K562 (cell line): ENCODE measurements around the gene SLC25A11. TPM values are rescaled to one million over a fixed set of nuclear protein-coding genes. Genes with fewer than 3 reads are reported as not detected.

Experiments used
- HNRNPL ChIP-seq: fragments of 200-400 bp; formaldehyde crosslinking; IDR thresholded peaks from 2 replicates; pipeline ENCODE4 v1.6.1; 2017; ENCODE audit warnings: low read depth, mild to moderate bottlenecking, low read length
- MED1 ChIP-seq: sonication (generic); formaldehyde crosslinking; IDR thresholded peaks from 2 replicates; pipeline ENCODE4 v1.8.1; 2023; ENCODE audit warnings: missing genetic modification reagents, borderline replicate concordance
- RBM34 ChIP-seq: fragments of 200-400 bp; formaldehyde crosslinking; IDR thresholded peaks from 2 replicates; pipeline ENCODE4 v1.6.1; 2018; ENCODE audit warnings: low read length, borderline replicate concordance; ENCODE audit not compliant: insufficient read depth
- RNF219 ChIP-seq: fragments of 250-450 bp; sonication (Bioruptor Pico); IDR thresholded peaks from 2 replicates; pipeline ENCODE4 v1.5.0; 2022; ENCODE audit warnings: mild to moderate bottlenecking
- TAF9B ChIP-seq: fragments of 450-650 bp; IDR thresholded peaks from 2 replicates; pipeline ENCODE4 v1.6.1; 2018; ENCODE audit warnings: mild to moderate bottlenecking; ENCODE audit not compliant: partially characterized antibody
- USF1 ChIP-seq: sonication (generic); formaldehyde crosslinking; IDR thresholded peaks from 2 replicates; pipeline ENCODE4 v1.9.0; 2022; ENCODE audit warnings: mild to moderate bottlenecking, missing genetic modification reagents
- YY1 ChIP-seq, 3 experiments: IDR thresholded peaks; 2 replicates each; pipeline ENCODE4 v1.6.1; 2011; ENCODE audit warnings: low read length in 2 of 3, mild to moderate bottlenecking in 2 of 3, moderate library complexity in 2 of 3, borderline replicate concordance in 1 of 3, control low read depth in 1 of 3, low read depth in 1 of 3; ENCODE audit not compliant: insufficient read depth in 3 of 3, insufficient replicate concordance in 2 of 3, control insufficient read depth in 1 of 3, insufficient read length in 1 of 3; ENCODE audit errors: extremely low read depth in 1 of 3
- ZBTB2 ChIP-seq: fragments of 450-650 bp; IDR thresholded peaks from 2 replicates; pipeline ENCODE4 v1.6.1; 2016; ENCODE audit warnings: antibody characterized with exemption
- ZC3H4 ChIP-seq: sonication (generic); formaldehyde crosslinking; IDR thresholded peaks from 2 replicates; pipeline ENCODE4 v1.9.0; 2021; ENCODE audit warnings: missing genetic modification reagents, borderline replicate concordance
- ZNF174 ChIP-seq: fragments of 250-450 bp; sonication (Bioruptor Pico); IDR thresholded peaks from 2 replicates; pipeline ENCODE4 v1.4.0; 2020; ENCODE audit warnings: mild to moderate bottlenecking
- ZNF197 ChIP-seq: fragments of 200-800 bp; sonication (Bioruptor generic); IDR thresholded peaks from 2 replicates; pipeline ENCODE4 v1.6.1; 2016; ENCODE audit warnings: low read depth, missing genetic modification characterization, missing compliant biosample characterization
- ZNF232 ChIP-seq: sonication (generic); formaldehyde crosslinking; IDR thresholded peaks from 2 replicates; pipeline ENCODE4 v1.8.0; 2022; ENCODE audit warnings: mild to moderate bottlenecking, missing genetic modification reagents
- ZNF41 ChIP-seq: fragments of 250-450 bp; sonication (Bioruptor Pico); conservative IDR thresholded peaks from 2 replicates; pipeline ENCODE4 v1.4.0; 2020; ENCODE audit warnings: mild to moderate bottlenecking
- polyA plus RNA-seq, 8 experiments: library from polyadenylated mRNA; depleted of rRNA in 4 of 8; stranded (reverse) in 5 of 8; unstranded in 3 of 8; fragments of >200 nt; fragmentation: Nextera tagmentation in 2 of 8; fragmentation: Illumina TruSeq in 1 of 8; extraction: Ambion mirVana in 2 of 8; extraction: Trizol in 1 of 8; gene quantifications; 2 replicates each; pipeline versions ENCODE4 v1.2.1 to v1.2.3, GENCODE V29; 2011 to 2014; ENCODE audit warnings: inconsistent platforms in 1 of 8, missing spikeins in 1 of 8
- total RNA-seq, 7 experiments: library from RNA; depleted of rRNA in 6 of 7; stranded (reverse); fragments of >200 nt in 6 of 7; fragmentation: Illumina TruSeq in 2 of 7; extraction: Trizol in 2 of 7; gene quantifications; 2 replicates each; pipeline versions ENCODE4 v1.2.1 to v1.2.3, GENCODE V29; 2011 to 2021; ENCODE audit warnings: low replicate concordance in 1 of 7
- TF ChIP-seq, protein P1 (sequence below): fragments of 450-650 bp; IDR thresholded peaks from 2 replicates; pipeline ENCODE4 v1.6.1; 2016; ENCODE audit warnings: borderline replicate concordance
- TF ChIP-seq, protein P2 (sequence below), 2 experiments: fragments of 450-650 bp in 1 of 2; sonication (generic) in 1 of 2; formaldehyde crosslinking in 1 of 2; IDR thresholded peaks in 1 of 2; conservative IDR thresholded peaks in 1 of 2; 2 replicates each; pipeline versions ENCODE4 v1.6.1 to v1.8.1; 2016 to 2023; ENCODE audit warnings: mild to moderate bottlenecking in 2 of 2, moderate library complexity in 2 of 2, inconsistent platforms in 1 of 2, missing genetic modification reagents in 1 of 2
- TF ChIP-seq, protein P3 (sequence below), 2 experiments: IDR thresholded peaks; 2 replicates each; pipeline ENCODE4 v1.6.1; 2011; ENCODE audit warnings: borderline replicate concordance in 1 of 2, control low read depth in 1 of 2, low read depth in 1 of 2, low read length in 1 of 2, mild to moderate bottlenecking in 1 of 2, mixed read lengths in 1 of 2, moderate library complexity in 1 of 2; ENCODE audit not compliant: insufficient read depth in 1 of 2, insufficient read length in 1 of 2, poor library complexity in 1 of 2, severe bottlenecking in 1 of 2; ENCODE audit errors: extremely low read depth in 1 of 2

The SLC25A11 gene
- total and polyA plus RNA-seq, 9 of the 15 experiments (the other 6 are each of a cell fraction or from before 2014, with no cell fraction given): 3.1 to 56.7 (median 32.9) TPM

DNA sequence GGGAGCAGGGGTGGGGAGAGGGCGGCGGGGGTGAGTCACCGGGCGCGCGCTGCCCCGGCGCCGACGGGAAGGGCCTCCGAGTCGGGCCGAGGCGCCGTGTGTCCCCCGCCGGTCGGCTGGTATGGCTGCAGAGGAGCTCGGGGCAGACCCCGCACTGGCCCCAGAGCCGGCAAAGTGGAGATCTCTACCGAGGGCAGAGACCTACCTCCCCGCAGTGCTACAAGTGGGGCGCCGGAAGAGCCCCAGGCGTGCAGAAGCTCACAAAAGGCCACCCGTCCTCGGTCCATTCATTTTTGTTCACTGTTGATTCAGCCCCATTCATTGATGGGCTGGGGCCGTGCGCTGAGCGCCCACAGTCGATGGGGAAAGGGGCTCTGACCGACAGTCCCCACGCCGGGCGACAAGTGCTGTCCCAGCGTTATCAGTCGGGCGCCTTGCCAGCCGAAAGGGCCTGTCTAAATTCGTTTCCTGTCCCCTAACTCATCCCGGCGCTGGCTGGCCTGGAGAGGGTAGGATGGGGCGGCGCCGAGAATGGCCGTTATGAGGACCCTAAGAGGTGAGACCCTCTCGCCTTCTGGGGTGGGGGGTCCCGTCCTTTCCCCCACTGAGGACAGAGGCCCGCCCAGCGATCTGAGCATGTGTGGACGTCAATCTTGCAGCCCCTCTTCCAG is 10.4 kb upstream of the SLC25A11 start (continued):
- TF ChIP-seq USF1 (CRISPR knock-in tag): no peak
- TF ChIP-seq YY1 (IDR thresholded peaks at IDR 0.05; ENCODE audit: borderline replicate concordance in 1 of 3, control insufficient read depth in 1 of 3, extremely low read depth in 1 of 3, insufficient read depth in 3 of 3, insufficient read length in 1 of 3, insufficient replicate concordance in 2 of 3, low read depth in 1 of 3, low read length in 2 of 3): peak in 1 of 3 experiments; percentile 25
- no peak for TF ChIP-seq ZNF174 (CRISPR knock-in tag)
- no peak for TF ChIP-seq MED1 (CRISPR knock-in tag)
- no peak for TF ChIP-seq RNF219
- TF ChIP-seq ZNF232 (CRISPR knock-in tag): no peak
- TF ChIP-seq ZNF197: no peak
- TF ChIP-seq, protein P1, sequence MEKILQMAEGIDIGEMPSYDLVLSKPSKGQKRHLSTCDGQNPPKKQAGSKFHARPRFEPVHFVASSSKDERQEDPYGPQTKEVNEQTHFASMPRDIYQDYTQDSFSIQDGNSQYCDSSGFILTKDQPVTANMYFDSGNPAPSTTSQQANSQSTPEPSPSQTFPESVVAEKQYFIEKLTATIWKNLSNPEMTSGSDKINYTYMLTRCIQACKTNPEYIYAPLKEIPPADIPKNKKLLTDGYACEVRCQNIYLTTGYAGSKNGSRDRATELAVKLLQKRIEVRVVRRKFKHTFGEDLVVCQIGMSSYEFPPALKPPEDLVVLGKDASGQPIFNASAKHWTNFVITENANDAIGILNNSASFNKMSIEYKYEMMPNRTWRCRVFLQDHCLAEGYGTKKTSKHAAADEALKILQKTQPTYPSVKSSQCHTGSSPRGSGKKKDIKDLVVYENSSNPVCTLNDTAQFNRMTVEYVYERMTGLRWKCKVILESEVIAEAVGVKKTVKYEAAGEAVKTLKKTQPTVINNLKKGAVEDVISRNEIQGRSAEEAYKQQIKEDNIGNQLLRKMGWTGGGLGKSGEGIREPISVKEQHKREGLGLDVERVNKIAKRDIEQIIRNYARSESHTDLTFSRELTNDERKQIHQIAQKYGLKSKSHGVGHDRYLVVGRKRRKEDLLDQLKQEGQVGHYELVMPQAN: 0 out of 2 replicates have a peak, but pooled peaks have one; percentile 7
- TF ChIP-seq, protein P2, sequence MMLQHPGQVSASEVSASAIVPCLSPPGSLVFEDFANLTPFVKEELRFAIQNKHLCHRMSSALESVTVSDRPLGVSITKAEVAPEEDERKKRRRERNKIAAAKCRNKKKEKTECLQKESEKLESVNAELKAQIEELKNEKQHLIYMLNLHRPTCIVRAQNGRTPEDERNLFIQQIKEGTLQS (IDR thresholded peaks at IDR 0.05): 0 out of 2 replicates have a peak, but pooled peaks have one; percentile 3
- TF ChIP-seq, protein P2 (CRISPR knock-in tag; conservative IDR thresholded peaks at IDR 0.05): no peak
- 0 out of 2 replicates have a peak, but pooled peaks have one; percentile 24 for TF ChIP-seq ZC3H4
- TF ChIP-seq, protein P3, sequence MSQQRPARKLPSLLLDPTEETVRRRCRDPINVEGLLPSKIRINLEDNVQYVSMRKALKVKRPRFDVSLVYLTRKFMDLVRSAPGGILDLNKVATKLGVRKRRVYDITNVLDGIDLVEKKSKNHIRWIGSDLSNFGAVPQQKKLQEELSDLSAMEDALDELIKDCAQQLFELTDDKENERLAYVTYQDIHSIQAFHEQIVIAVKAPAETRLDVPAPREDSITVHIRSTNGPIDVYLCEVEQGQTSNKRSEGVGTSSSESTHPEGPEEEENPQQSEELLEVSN (IDR thresholded peaks at IDR 0.05; ENCODE audit: borderline replicate concordance in 1 of 2, extremely low read depth in 1 of 2, insufficient read depth in 1 of 2, insufficient read length in 1 of 2, low read depth in 1 of 2, low read length in 1 of 2, poor library complexity in 1 of 2, severe bottlenecking in 1 of 2): no peak
- no peak for TF ChIP-seq RBM34
- no peak for TF ChIP-seq HNRNPL
- peak; percentile 16 for TF ChIP-seq TAF9B
- no peak for TF ChIP-seq ZNF41
- TF ChIP-seq ZBTB2: no peak
